Testis (tissue), 3 donors: Measurements from ENCODE around the gene ACSM2B. TPM values are rescaled to one million over a fixed set of nuclear protein-coding genes. Genes with fewer than 3 reads are reported as not detected.

Experiments
- DNase-seq: peaks from one replicate; pipeline ENCODE4 v3.0.0-alpha.2; 2019
- H3K27ac ChIP-seq, 2 donors: fragments of 200-600 bp; sonication (generic); one replicate each; pipeline ENCODE4 v1.5.1; 2019
- H3K27me3 ChIP-seq: fragments of 200-600 bp; sonication (generic); one replicate; pipeline ENCODE4 v1.5.1; 2019
- H3K36me3 ChIP-seq: fragments of 200-600 bp; sonication (generic); one replicate; pipeline ENCODE4 v1.5.1; 2017; ENCODE audit warnings: low read depth; ENCODE audit errors: missing control alignments
- H3K4me1 ChIP-seq: fragments of 200-600 bp; sonication (generic); one replicate; pipeline ENCODE4 v1.5.1; 2019
- H3K4me3 ChIP-seq, 2 donors: fragments of 200-600 bp; sonication (generic); one replicate each; pipeline ENCODE4 v1.5.1; 2017 to 2019
- H3K9me3 ChIP-seq: fragments of 200-600 bp; sonication (generic); one replicate; pipeline ENCODE4 v1.5.1; 2017
- CTCF ChIP-seq, 3 experiments: fragments of 450-650 bp in 2 of 3; fragments of 200-600 bp in 1 of 3; sonication (generic) in 1 of 3; IDR thresholded peaks; one replicate each; pipeline ENCODE4 v1.5.1; 2016 to 2019; ENCODE audit warnings: antibody characterized with exemption in 3 of 3, mild to moderate bottlenecking in 2 of 3, moderate library complexity in 1 of 3
- POLR2A ChIP-seq: fragments of 450-650 bp; IDR thresholded peaks from one replicate; pipeline ENCODE4 v1.6.1; 2017; ENCODE audit warnings: antibody characterized with exemption, mild to moderate bottlenecking, moderate library complexity
- WGBS, 2 donors: methylation state at CpG; one replicate each; pipeline ENCODE4 v1.1.5; 2018; 5-methylcytosine and 5-hydroxymethylcytosine counted together
- intact Hi-C: fragments of 100-400 bp; cut with DNase I; formaldehyde crosslinking; loops from one replicate; pipeline ENCODE4 v1.15.1; 2023; ENCODE audit warnings: low total_unique reads
- polyA plus RNA-seq: library from polyadenylated mRNA; stranded (reverse); fragments of 350-450 nt; fragmentation: Illumina TruSeq; extraction: RNeasy Lipid Tissue Mini Kit (QIAGEN cat#74804); gene quantifications from one replicate; pipeline ENCODE4 v1.2.3, GENCODE V29; 2014; ENCODE audit warnings: low read depth, low replicate concordance; ENCODE audit not compliant: insufficient read depth
- total RNA-seq, 2 donors: library from RNA; depleted of rRNA; stranded (reverse); fragments of >200 nt; gene quantifications; one replicate each; pipeline ENCODE4 v1.2.3, GENCODE V29; 2016

Gene ACSM2B
- total and polyA plus RNA-seq, 3 donors from 2014 or later, result 0.37 to 0.94 (median 0.54) TPM

GRCh38 chr16:20620770-20621169 is 44.6 kb upstream of the ACSM2B start:
- intact Hi-C loops, result no loop called here
- H3K4me3 ChIP-seq, result no peak overlapping the region
- no peaks in the 10 kb centered on the region for H3K27me3 ChIP-seq
- H3K4me1 ChIP-seq, result no peaks in the 10 kb centered on the region
- WGBS, 2 donors, result 76 to 78% methylated on average over 3 of the region's 3 CpGs
- no peak for TF ChIP-seq POLR2A
- TF ChIP-seq CTCF (IDR thresholded peaks at IDR 0.05), result no peak
- H3K27ac ChIP-seq, result no peak overlapping the region
- no peak for DNase-seq
- H3K36me3 ChIP-seq, result no peaks in the 10 kb centered on the region
- no peaks in the 10 kb centered on the region for H3K9me3 ChIP-seq

GRCh38 chr16:20620003-20620402 is 43.8 kb upstream of the ACSM2B start:
- no peak for DNase-seq
- Histone ChIP-seq H3K9me3 (no peaks in the 10 kb centered on the region), H3K27me3 (no peaks in the 10 kb centered on the region), H3K4me1 (no peaks in the 10 kb centered on the region), H3K4me3 (no peak overlapping the region), H3K36me3 (no peaks in the 10 kb centered on the region), H3K27ac (no peak overlapping the region)
- no peak for TF ChIP-seq POLR2A
- TF ChIP-seq CTCF (IDR thresholded peaks at IDR 0.05), result no peak
- intact Hi-C loops, result no loop called here
- WGBS, 2 donors, result 86 to 90% methylated on average over 2 of the region's 2 CpGs

- Histone ChIP-seq H3K27me3 (no peaks in the 10 kb centered on the region), H3K4me3 (no peak overlapping the region), H3K27ac (no peak overlapping the region), H3K9me3 (no peaks in the 10 kb centered on the region), H3K4me1 (no peaks in the 10 kb centered on the region), H3K36me3 (no peaks in the 10 kb centered on the region)
- 71 to 93% methylated on average over 1 of the region's 1 CpG for WGBS, 2 donors
- TF ChIP-seq POLR2A (no peak), CTCF (IDR thresholded peaks at IDR 0.05) (no peak)
- intact Hi-C loops, result no loop called here
- DNase-seq, result no peak
These were observed 41.1 kb upstream of the ACSM2B start for GRCh38 chr16:20617271-20617670.

- DNase-seq, result no peak
- TF ChIP-seq POLR2A, result no peak
- TF ChIP-seq CTCF (IDR thresholded peaks at IDR 0.05), result no peak
- H3K4me1 ChIP-seq, result no peaks in the 10 kb centered on the region
- no peak overlapping the region for H3K4me3 ChIP-seq
- H3K27me3 ChIP-seq, result no peaks in the 10 kb centered on the region
- intact Hi-C loops, result no loop called here
- H3K36me3 ChIP-seq, result no peaks in the 10 kb centered on the region
- no peak overlapping the region for H3K27ac ChIP-seq
- no peaks in the 10 kb centered on the region for H3K9me3 ChIP-seq
- 54 to 78% methylated on average over 1 to 3 of the region's 3 CpGs for WGBS, 2 donors
These were observed 38.3 kb upstream of the ACSM2B start for GRCh38 chr16:20614186-20615141.
